ENCODE results near the gene FBXO33.

The FBXO33 gene

DNA sequence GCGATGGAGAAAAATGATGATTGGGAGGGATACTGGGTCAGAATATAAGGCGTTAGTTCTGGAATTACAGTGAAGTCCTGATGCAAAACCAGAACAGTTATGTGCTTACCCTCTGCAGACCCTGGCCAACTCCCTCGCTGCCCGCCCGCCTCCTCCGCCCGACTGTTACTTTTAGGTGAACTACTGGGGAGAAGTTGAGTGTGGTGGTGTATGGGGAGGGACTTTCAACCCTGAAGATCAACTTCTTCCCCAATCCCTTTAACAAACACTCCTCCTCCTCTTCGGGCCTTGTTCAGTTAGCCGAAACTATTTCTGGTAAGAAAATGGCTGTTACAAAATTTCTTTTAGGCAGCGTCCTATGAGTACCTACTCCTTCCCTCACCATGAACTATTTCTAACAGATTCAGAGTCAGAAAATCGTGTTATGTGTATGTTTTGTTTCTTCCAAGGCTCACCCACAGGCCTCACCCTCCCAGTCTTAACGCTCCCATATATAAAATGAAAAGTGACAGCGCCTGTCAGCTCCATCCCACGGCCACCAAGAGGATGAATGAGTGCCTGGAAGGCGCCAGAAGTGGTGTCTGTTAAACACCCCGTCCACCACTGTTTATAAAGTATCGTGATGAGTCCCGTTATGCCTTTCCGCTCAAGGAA is 1.3 kb downstream of the FBXO33 start:
- DNase-seq (ENCODE audit: low spot score) = peak; percentile 24

DNA sequence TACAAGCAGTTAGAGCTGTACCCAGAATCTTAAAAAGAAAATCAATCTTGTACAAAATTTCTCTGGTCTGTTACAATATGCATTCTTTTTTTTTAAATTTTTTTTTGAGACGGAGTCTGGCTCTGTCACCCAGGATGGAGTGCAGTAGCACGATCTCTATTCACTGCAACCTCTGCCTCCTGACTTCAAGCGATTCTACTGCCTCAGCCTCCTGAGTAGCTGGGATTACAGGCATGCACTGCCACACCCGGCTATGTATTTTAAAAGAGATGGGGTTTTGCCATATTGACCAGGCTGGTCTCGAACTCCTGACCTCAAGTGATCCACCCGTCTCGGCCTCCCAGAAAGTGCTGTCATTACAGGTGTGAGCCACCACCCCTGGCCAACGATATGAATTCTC is 4.1 kb downstream of the FBXO33 start:
- no peak for DNase-seq (ENCODE audit: low spot score)

DNA sequence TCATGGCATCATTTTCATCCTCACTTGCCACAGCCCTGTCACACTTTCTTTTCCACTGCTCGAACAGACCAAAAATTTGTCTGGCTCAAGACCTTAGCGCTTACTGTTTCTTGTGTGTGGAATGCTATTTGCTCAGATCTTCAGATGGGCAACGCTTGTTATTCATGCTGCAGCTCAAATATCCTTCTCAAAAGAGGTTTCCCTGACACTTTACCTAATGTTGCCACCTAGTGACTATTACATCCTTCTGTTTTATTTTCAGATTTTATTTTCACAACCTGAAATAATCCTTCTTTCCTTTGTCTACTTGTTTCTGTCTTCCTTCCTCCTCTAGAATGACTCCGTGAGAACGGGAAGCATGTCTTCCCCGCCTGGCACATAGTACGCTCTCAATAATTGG is 5.6 kb downstream of the FBXO33 start:
- DNase-seq (ENCODE audit: low spot score) = peak; percentile 44

DNA sequence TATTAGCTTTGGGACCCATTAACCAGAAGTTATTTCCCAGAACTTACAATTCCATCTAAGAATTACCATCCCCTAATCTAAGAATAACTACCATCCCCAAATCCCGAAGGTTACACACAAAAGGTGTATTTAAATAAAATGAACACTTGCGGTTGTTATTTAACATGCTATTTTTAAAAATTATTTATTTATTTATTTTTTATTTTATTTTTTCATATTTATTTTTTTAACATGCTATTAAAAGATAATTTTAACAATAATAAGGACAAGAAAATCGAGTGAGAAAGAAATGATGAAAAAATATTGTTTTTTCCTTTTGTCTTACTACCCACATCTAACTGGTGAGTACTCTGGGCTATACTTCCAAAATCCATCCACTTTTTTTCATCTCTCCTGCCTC is 6.3 kb downstream of the FBXO33 start:
- DNase-seq (ENCODE audit: low spot score) = no peak

DNA sequence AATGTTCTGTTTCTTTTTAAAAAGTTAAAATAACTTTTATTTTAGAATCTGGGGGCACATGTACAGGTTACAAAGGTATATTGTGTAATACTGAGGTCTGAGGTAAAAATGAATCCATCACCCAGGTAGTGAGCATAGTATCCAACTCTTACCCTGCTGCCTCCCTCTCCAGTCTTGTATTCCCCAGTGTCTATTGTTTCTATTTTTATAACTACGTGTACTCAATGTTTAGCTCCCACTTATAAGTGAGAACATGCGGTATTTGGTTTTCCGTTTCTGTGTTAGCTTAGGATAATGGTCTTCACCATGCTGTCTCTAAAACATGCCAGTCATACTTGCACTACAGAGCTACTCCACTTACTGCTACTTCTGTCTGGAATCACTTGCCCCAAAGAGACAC is 8.4 kb downstream of the FBXO33 start:
- DNase-seq (ENCODE audit: low spot score) = no peak

DNA sequence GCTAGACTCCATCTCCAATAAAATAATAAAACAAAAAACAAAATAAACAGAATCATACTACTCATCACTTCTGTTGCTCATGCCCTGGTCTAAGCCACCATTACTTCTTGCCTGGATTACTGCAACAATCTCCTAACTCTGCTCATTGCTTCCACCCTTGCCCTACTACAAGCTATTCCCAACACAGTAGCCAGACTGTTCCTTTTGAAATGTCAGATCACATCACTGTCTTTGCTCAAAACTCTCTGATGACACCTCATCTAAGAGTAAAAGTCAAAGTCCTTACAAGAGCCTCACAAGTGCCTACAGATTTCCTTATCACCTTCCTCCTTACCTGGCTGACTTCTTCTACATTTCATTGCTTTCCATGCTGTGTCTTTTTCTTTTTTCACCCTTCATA is 10.0 kb downstream of the FBXO33 start:
- DNase-seq (ENCODE audit: low spot score) = no peak

DNA sequence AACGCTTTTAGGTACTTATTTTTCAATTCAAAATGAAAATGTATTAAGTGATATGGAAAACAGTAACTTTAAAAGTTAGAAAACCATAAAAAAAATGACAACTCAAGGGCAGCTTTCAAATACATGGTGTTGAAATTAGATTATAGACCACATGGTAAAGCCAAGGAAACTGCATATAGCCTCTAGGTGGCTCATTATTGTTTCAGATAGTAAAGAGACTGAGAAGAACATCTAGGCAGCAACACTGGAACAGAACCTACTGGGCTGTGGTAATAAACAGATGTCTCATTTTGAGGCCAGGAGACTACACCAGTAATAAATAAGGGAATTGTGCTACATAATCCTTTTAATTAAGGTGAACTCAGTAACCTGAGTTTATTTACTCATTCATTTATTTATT is 13.0 kb downstream of the FBXO33 start:
- peak; percentile 19 for DNase-seq (ENCODE audit: low spot score)

DNA sequence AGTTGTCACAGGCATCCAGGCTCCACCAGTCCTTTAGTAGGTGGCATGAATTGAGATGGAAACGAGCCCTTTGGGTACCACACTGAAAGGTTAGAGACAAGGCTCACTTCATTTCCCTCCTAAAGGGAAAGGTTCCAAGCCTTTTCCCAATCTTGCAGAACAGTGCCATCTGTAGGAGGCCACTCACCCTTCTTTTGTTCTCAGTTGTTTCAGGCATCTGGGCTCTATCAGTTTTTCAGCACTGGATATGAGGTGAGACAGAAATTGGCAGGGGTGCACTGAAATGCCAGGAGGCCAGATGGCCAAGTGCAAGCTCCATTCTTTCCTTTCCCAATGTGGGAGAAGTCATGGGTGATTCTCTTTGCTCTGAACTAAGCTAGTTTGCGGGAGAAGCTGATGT is 15.2 kb downstream of the FBXO33 start:
- no peak for DNase-seq (ENCODE audit: low spot score)

DNA sequence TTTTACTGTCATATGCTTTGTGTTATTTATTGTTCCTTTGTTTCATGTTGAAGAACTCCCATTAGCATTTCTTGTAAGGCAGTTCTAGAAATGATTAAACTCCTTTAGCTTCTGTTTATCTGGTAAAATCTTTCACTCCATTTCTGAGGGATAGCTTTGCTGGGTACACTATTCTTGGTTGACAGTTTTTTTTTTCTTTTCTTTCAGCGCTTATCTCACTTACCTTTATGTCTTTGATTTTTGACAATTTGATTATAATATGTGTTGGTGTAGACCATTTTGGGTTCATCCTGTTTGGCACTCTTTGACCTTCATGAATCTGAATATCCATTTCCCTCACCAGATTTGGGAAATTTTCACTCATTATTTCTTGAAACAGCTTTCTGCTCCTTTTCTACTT is 16.2 kb downstream of the FBXO33 start:
- no peak for DNase-seq (ENCODE audit: low spot score)

DNA sequence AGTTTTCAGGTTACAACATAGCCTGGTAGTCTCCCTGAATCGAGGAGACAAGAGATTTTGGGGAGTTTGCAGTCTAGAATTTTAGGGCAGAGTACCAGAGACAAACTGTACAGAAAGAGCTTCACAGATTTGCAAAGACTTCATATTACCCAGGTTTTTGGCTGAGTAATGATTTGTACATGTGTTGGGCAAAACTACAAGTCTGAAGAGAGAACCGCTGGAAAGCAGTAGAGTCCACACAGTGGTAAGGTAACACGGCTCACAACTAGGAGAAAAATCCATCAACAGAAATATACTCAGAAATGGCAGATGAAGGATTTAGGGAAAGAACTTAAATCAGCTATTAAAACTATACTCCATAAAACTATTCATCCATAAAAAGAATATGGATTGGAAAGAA is 25.7 kb downstream of the FBXO33 start:
- DNase-seq (ENCODE audit: low spot score) = peak; percentile 32

DNA sequence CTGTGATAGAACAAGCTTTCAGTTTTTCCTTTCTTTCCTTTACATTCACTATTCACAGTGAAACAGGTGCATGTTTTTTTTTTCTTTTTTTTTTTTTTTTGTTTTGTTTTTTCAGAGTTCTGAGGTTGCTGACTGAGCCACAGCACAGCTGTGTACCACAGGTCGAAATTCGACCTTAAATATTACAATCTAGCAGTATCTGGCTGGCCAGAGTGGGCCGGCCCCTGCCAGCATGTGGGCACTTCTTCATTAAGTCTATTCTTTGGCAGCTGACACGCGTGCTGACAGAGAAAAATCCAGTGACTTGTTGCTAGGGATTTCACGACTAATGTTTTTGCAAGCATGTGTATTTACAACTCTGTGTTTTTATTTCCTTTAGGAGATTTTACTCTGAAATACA is 33.9 kb downstream of the FBXO33 start:
- no peak for DNase-seq (ENCODE audit: low spot score)

DNA sequence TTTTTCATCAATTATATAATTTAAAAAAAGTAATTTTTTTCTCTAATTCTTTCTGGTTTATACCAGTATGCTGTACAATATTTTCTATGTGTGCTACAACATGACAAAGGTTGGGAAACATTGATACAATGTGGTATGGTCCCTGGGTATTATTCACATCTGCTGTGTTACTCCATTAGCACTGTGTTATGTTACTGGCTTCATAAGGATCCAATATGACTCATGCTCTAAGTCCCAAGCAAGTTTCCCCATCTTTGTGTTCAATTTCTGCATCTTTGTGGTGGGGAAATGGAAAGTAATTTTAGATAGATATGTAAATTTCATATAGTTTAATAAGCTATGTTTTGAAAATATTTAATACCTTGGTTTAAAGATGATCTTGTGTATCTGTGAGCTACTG is 35.8 kb downstream of the FBXO33 start:
- peak; percentile 43 for DNase-seq (ENCODE audit: low spot score)

DNA sequence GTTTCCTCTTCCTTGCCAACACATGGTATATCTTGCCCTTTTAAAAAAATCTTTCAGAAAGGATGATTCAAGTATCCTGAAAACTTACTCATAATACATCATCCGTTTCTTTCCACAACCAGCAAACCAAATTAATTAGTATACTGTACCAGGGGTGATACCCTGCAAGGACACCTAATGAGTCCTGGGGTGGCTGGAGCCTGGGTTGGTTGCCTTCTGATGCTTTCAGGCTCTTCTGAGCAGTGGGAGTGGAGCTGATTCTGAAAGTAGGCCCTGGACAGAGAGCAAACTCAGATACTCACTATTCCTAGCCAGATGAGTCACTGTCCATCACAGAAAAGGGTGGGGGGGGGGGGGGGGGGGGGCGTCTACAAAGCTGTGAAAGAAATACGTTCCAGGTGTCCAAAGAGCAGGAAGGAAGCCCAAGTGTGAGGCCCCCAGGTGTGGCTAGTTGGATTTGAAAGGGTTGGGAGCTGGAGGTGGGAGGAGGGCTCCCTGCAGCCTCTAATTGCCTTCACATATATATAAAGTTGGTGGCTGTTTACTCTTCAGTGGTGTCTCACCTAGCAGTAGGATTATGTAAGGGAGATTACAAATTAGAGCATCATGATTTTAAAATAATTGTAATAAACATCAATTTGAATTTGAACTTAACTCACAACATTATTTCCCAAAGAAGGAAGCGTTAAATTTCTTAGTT is 36.5 kb downstream of the FBXO33 start:
- peak; percentile 33 for DNase-seq (ENCODE audit: low spot score)

DNA sequence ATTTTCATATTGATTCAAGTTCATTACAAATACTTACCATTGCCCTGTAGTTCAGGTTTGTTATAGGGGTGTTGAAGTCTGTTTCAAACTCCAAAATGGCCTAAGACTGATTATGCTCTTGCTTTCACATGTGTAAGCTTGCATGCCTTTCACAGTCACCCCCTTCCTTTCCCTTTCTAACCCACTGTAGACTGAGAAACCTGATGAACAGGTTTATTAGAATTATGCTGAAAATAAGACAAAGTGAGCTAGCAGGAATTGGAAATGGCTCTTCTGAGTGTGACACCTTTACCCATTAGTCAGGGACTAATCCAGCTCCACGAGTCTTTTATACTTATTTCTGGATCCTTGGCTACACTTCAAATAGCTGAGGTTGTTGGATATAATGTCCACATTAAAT is 38.9 kb downstream of the FBXO33 start:
- DNase-seq (ENCODE audit: low spot score) = no peak

DNA sequence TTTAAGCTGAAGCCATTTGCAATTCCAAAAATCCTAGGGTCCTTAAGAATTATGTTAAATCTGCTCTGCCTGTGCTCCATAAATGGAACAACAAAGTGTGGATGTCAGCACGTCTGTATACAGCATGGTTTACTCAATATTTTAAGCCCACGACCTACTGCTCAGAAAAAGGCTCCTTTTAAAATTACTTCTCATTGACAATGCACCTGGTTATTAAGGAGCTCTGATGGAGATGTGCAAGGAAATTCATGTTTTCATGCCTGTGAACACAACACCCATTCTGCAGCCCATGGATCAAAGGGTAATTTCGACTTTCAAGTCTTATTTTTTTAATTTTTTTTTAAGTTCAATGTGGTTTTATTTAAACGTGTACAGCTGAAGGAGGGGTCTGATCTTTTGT is 48.1 kb downstream of the FBXO33 start:
- DNase-seq (ENCODE audit: low spot score) = no peak

DNA sequence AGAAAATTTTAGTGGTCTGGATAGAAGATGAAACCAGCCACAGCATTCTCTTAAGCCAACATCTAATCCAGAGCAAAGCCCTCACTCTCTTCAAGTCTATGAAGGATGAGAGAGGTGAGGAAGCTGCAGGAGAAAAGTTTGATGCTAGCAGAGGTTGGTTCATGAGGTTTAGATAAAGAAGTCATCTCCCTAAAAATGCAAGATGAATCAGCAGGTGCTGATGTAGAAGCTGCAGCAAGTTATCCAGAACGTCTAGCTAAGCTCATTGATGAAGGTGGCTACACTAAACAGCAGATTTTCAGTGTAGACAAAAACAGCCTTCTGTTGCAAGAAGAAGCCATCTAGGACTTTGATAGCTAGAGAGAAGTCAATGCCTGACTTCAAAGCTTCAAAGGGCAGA is 48.5 kb downstream of the FBXO33 start:
- DNase-seq (ENCODE audit: low spot score) = no peak

DNA sequence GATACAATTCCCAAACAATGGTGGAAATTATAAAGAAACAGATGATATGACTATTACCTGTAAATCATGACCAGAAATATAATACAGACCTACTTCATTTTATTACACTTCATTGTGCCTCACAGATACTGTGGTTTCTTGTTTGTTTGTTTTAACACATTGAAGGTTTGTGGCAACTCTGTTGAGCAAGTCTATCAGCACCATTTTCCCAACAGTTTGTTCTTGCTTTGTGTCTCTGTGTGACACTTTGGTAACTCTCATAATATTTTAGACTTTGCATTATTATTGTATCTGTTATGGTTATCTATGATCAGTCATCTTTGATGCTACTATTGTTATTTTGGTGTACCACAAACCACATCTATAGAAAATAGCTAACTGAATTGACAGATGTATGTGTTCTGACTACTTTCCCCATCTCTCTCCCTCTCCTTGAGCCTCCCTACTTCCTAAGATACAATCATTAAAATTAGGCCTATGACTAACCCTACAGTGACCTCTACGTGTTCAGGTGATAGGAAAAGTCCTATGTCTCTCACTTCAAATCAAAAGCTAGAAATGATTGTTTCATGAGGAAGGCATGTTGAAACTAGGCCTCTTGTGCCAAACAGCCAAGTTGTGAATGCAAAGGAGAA is 49.1 kb downstream of the FBXO33 start:
- no peak for DNase-seq (ENCODE audit: low spot score)

DNA sequence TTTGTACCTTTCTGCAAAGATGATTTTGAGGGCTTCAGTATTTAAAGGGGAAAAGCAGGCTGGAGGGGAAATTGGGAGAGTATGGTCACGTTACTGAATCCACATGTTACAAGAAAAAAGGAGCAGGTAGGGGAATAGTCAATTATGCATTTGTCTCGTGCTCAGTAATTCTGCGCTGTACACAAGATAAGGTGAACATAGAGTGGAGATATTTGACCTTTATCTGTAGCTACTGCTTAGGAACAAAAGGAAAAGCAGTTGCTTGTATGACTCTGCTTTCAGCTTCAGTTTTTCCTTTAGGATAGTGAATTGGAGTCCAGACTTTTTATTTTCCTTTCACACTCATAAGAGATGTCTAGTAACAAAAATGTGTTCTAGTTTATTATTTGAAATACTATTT is 49.8 kb downstream of the FBXO33 start:
- no peak for DNase-seq (ENCODE audit: low spot score)

DNA sequence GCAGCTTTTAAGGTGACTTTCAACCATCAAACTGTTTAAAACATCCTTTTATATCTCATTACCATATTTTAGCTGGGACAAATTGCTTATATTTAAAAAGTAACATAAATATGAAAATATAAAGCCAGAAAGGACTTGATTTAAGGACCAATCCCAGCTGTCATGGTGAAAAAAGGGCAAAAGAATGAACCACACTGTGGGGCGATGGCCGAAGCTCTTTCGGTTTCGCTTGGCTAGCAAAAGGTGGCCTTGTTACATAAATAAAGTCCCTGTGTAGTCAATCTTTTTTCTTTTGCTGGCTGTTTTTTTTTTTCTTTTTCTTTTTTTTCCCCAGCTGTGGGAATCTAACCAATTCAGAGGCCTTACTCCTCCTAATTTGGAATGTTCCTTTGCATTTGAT is 50.9 kb downstream of the FBXO33 start:
- DNase-seq (ENCODE audit: low spot score) = no peak

DNA sequence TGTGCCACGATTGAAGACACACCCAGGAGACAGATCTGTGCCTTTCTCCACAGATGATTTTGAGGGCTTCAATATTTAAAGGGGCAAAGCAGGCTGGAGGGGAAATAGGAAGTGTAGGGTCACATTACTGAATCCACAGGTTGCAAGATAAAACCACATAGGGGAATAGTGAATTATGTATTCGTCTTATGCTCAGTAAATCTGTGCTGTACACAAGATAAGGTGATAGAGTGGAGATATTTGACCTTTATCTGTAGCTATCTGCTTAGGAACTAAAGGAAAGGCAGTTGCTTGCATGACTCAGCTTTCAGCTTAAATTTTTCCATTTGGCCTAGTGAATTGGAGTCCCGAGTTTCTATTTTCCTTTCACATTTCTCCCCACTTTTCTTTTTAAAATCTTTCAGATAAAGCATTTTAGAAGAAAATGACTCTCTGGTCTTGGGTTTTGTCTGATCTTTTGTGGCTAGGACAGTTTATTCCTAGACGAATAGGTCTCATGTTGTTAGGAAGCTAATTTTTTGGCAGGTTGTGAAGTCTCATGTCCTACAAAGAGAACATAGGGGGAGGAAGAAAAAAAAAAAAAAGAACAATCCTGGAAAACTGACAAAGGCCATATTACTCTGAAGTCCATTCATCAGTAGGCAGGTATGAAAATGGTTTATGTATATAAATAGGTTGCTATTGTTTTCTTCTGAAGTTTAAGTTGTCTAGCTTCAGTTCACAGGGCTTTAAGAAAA is 55.4 kb downstream of the FBXO33 start:
- DNase-seq (ENCODE audit: low spot score) = no peak

DNA sequence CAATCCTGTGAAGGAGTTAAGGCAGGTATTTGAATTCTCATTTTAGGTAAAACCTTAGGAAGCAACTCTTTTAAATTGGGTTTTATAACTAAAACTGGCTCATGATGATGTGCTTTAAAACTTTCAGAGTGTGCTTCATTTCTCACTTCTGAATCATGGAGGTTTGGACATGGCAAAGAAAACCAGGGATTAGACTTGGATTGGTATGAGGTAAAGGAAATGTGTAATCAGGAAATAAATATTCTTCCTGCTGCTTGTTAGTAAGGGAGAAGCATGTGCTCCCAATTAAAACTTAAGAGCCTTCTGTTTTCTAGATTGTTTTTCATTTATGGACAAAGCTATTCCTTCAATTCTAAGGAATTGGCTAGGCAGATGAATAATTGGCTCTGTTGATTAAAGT is 57.4 kb downstream of the FBXO33 start:
- DNase-seq (ENCODE audit: low spot score) = peak; percentile 77

DNA sequence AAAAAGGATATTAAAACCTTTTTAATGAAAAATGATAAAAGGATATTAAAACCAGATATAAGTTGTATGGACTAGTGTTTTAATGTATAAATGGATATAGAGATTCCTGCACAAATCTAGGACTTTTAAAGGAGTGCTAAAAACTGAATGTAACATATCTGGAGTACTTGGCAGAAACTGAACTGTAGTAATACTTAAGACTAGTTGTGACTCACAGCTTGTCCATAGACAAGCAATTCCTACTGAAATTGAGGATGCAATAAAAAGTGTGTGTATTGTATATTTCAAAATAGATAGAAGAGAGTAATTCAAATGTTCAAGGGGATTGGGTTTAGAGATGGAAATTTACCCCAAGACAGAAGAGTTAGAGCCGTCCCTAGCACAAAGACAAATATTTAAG is 59.6 kb downstream of the FBXO33 start:
- peak; percentile 50 for DNase-seq (ENCODE audit: low spot score)

DNA sequence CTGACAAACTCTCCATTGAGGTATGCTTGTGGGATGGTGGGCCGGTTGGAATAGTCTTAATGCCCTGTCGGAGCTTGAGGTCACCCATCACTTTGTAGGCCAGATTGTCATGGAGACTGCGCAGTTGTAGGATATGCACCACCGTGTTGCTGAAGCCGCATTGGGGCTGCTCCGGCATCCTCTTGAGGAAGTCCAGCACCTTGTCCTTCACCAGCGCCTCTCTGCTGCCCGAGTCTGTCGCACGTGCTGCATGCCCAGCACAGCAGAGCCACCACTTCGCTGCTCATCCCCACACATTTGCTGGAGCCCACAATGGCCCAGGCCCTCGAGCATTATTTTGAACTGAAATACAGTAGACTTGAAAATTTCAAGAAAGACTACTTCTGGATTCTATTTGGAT is 61.8 kb downstream of the FBXO33 start:
- DNase-seq (ENCODE audit: low spot score) = no peak

All from GM03348 (cell line).